ENCODE measurements around the gene DNAJC13. TPM values are rescaled to one million over a fixed set of nuclear protein-coding genes. Genes with fewer than 3 reads are reported as not detected.

The DNAJC13 gene
- polyA plus RNA-seq, 2 of the 4 experiments (the other 2 are of a cell fraction) = 17.0 to 29.8 TPM

DNA sequence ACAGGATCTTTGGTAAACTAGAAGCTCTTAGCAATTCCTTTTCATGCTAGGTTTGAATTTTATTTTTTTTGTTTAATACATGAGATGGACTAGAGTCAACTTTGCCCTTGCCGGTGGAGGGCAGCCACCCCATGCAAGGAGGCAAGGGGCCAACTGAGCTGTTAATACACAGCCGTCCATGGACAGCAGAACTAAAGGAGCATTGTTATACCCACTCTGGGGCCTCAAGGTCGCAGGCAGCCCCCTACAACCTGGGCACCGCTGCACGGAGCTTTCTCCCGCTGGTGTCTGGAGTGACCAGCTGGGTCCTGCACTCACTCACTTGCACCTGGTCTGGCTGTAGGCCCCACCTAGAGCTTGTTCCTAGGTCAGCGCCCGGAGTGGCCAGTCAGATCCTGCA lies 131.9 kb downstream of the DNAJC13 start:
- Histone ChIP-seq H3K4me2 (no peak overlapping the region), H3K27ac (no peak overlapping the region), H3K4me3 (no peak overlapping the region), H3K9me3 (no peaks in the 10 kb centered on the region), H3K4me1 (peaks cover 4% of the 10 kb centered on the region; the same call in 1 of the 3 replicates)
- POLR2A ChIA-PET = no interaction called here
- ATAC-seq = no peak
- 86% methylated on average over 8 of the region's 8 CpGs for WGBS (ENCODE audit: missing lambda C conversion rate)
- CTCF ChIA-PET = interaction anchor here (1.0 kb wide), 1 partner anchor 15 kb away, joined by 3 read pairs; no protein-coding TSS in a partner anchor
- FAIRE-seq = no peak
- TF ChIP-seq POLR2A (IDR thresholded peaks at IDR 0.05; ENCODE audit: low read length) (no peak), RAD21 (conservative IDR thresholded peaks at IDR 0.05 in 1 of 2, IDR thresholded peaks at IDR 0.05 in 1 of 2) (no peak), FOSB (CRISPR knock-in tag; IDR thresholded peaks at IDR 0.05) (no peak), CBX8 (IDR thresholded peaks at IDR 0.05) (no peak), RCOR1 (IDR thresholded peaks at IDR 0.05; ENCODE audit: low read depth, low read length) (no peak)
- DNase-seq (ENCODE audit: low read depth in 1 of 2, low spot score in 1 of 2) = no peak

DNA sequence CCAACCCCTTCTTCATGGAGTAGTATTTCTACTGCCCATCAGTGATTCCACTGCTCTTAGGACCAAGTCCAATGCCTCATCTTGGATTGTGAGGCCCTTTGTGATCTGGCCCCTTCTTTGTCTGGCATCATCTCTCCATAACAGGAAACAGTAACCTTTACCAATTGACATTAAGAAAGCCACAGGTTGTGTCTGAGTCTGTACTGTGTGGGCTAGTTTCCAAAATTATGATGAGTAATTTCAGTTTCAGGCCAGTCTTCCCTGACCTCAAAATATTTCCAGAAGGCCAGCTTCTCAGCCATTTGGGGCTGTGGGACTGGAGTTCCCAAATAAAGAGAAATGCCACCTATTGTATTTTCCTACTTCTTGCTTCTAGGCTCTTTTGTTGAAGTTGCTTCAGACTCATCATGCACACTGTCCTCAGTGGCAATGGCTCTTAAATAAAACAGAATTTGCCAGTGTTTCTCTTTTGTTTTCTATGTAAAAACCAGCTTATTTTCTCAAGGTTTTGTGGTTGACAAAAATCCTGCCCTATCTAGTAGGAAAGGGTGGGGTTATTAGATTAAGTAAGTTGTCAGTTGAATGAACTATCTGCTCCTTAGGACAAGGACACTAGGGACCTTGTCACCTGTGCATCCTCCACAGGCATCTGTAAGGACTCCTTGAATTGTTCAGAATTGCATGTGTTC lies 132.7 kb downstream of the DNAJC13 start:
- no peak for DNase-seq (ENCODE audit: low read depth in 1 of 2, low spot score in 1 of 2)
- CTCF ChIA-PET = interaction anchor here (1.0 kb wide), 1 partner anchor 16 kb away, joined by 3 read pairs; no protein-coding TSS in a partner anchor
- no peak overlapping the region for H3K4me2 ChIP-seq

DNA sequence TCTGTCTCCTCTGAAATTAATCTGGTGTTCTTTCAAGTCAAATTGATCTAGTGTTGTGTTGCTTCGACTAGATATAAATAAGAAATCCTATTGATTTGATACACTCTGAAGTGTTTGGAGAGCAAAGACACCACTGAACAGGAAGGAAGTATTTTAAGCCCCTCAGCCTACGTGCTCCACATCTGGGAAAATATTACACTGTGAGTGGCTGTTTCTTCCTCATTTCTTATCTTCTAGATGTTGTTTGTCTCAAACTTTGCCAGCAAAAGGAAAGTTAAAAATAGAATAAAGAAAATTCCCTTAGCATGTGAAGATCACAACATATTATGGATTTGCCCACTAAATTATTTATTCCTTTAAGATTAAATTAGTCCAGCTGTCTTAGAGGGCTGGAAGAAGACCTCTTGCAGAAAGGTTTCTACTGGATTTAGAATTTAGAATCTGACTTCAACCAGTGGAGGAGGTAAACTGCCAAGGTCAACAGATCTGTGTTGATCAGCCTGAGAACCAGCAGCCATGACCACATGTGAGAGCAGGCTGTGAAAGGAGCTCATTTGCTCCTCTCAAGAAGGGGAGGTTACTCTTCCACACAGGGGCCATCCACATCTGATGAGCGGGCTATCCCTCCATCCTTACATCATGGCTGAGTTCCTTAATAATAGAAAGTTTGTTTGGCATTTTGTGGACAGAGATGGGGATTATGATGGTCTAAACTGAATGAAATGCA lies 133.4 kb downstream of the DNAJC13 start:
- WGBS (ENCODE audit: missing lambda C conversion rate) = 81% methylated on average over 3 of the region's 3 CpGs
- Histone ChIP-seq H3K27ac (no peak overlapping the region), H3K4me3 (no peak overlapping the region), H3K4me1 (peaks cover 8% of the 10 kb centered on the region; the same call in 1 of the 3 replicates), H3K9me3 (no peaks in the 10 kb centered on the region), H3K4me2 (no peak overlapping the region)
- ChIA-PET POLR2A (no interaction called here), CTCF (interaction anchor here (1.5 to 1.8 kb wide), 2 partner anchors 15 to 91 kb away, joined by 4 to 5 read pairs; no protein-coding TSS in a partner anchor)
- no peak for ATAC-seq
- TF ChIP-seq ZC3H11A (IDR thresholded peaks at IDR 0.05) (no peak), MAZ (IDR thresholded peaks at IDR 0.05; ENCODE audit: borderline replicate concordance, low read depth, low read length) (no peak), NFE2L2 (conservative IDR thresholded peaks at IDR 0.05; ENCODE audit: low read length) (no peak), ESRRA (IDR thresholded peaks at IDR 0.05; ENCODE audit: borderline replicate concordance, low read length) (no peak), BHLHE40 (IDR thresholded peaks at IDR 0.05; ENCODE audit: low read depth, low read length) (no peak)
- TF ChIP-seq, protein P1, sequence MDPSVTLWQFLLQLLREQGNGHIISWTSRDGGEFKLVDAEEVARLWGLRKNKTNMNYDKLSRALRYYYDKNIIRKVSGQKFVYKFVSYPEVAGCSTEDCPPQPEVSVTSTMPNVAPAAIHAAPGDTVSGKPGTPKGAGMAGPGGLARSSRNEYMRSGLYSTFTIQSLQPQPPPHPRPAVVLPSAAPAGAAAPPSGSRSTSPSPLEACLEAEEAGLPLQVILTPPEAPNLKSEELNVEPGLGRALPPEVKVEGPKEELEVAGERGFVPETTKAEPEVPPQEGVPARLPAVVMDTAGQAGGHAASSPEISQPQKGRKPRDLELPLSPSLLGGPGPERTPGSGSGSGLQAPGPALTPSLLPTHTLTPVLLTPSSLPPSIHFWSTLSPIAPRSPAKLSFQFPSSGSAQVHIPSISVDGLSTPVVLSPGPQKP (IDR thresholded peaks at IDR 0.05; ENCODE audit: low read depth, low read length) = no peak
- TF ChIP-seq, protein P2, sequence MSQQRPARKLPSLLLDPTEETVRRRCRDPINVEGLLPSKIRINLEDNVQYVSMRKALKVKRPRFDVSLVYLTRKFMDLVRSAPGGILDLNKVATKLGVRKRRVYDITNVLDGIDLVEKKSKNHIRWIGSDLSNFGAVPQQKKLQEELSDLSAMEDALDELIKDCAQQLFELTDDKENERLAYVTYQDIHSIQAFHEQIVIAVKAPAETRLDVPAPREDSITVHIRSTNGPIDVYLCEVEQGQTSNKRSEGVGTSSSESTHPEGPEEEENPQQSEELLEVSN (IDR thresholded peaks at IDR 0.05; ENCODE audit: borderline replicate concordance, low read depth) = no peak
- DNase-seq (ENCODE audit: low read depth in 1 of 2, low spot score in 1 of 2) = no peak
- no peak for FAIRE-seq

More for the DNA sequence above, 132.7 kb downstream of the DNAJC13 start:
- POLR2A ChIA-PET = no interaction called here
- Histone ChIP-seq H3K9me3 (no peaks in the 10 kb centered on the region), H3K27ac (no peak overlapping the region), H3K4me3 (no peak overlapping the region), H3K4me1 (peaks cover 8% of the 10 kb centered on the region; the same call in 1 of the 3 replicates)
- TF ChIP-seq, protein P3, sequence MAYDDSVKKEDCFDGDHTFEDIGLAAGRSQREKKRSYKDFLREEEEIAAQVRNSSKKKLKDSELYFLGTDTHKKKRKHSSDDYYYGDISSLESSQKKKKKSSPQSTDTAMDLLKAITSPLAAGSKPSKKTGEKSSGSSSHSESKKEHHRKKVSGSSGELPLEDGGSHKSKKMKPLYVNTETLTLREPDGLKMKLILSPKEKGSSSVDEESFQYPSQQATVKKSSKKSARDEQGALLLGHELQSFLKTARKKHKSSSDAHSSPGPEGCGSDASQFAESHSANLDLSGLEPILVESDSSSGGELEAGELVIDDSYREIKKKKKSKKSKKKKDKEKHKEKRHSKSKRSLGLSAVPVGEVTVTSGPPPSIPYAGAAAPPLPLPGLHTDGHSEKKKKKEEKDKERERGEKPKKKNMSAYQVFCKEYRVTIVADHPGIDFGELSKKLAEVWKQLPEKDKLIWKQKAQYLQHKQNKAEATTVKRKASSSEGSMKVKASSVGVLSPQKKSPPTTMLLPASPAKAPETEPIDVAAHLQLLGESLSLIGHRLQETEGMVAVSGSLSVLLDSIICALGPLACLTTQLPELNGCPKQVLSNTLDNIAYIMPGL (CRISPR knock-in tag; IDR thresholded peaks at IDR 0.05; ENCODE audit: borderline replicate concordance) = no peak
- no peak for ATAC-seq
- no peak for FAIRE-seq

DNA sequence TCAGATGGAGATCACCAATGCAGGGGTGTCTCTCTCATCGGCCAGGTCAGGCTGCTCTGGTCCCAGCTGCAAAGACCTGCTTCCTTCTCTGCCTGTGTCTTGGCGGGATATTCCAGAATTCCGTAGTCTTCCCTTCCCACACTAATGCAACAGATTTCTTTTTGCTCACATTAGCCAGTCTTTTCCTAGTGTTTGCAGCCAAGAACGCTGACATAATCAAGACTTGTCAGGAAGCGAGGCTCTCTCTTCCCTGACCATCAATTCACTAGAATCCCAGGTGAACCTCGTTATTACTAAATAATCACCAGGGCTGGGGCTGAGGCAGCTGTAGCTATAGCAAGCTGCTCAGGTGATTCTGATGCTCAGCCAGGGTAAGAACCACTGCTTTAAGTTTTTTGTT lies 136.5 kb downstream of the DNAJC13 start:
- H3K4me3 ChIP-seq = no peak overlapping the region
- POLR2A ChIA-PET = no interaction called here
- no peak for ATAC-seq

More for the DNA sequence above, 136.5 kb downstream of the DNAJC13 start:
- TF ChIP-seq POLR2A (IDR thresholded peaks at IDR 0.05; ENCODE audit: low read length) = no peak
- TF ChIP-seq GATA3 (IDR thresholded peaks at IDR 0.05; ENCODE audit: borderline replicate concordance) = no peak
- no peak for TF ChIP-seq CHD4 (IDR thresholded peaks at IDR 0.05; ENCODE audit: borderline replicate concordance)
- no peak for TF ChIP-seq TP53 (CRISPR knock-in tag; IDR thresholded peaks at IDR 0.05)
- no peak for TF ChIP-seq ZFP36 (IDR thresholded peaks at IDR 0.05; ENCODE audit: borderline replicate concordance, partially characterized antibody)
- DNase-seq (ENCODE audit: low read depth in 1 of 2, low spot score in 1 of 2) (no peak), FAIRE-seq (no peak)
- Histone ChIP-seq H3K9me3 (no peaks in the 10 kb centered on the region), H3K4me2 (peak overlapping the region; percentile 14; the same call in 1 of the 3 replicates), H3K27ac (no peak overlapping the region), H3K4me1 (peaks cover 8% of the 10 kb centered on the region; the same call in 1 of the 3 replicates)
- WGBS (ENCODE audit: missing lambda C conversion rate) = 87% methylated on average over 6 of the region's 6 CpGs
- CTCF ChIA-PET = interaction anchor here (1.7 kb wide), 1 partner anchor 18 kb away, joined by 5 read pairs; no protein-coding TSS in a partner anchor
